CD4-positive, alpha-beta T cell treated with Interleukin-17A for 1 hour (primary cell): ENCODE results near the gene PRSS36.
"Not testable (repeated sequence)": the region's sequence is repeated elsewhere in the genome, so short reads cannot be mapped to it uniquely, and the experiment has no call there.

Experiments
- DNase-seq: peaks from one replicate; pipeline ENCODE4 v3.0.0-alpha.2; 2020

Gene PRSS36

DNA sequence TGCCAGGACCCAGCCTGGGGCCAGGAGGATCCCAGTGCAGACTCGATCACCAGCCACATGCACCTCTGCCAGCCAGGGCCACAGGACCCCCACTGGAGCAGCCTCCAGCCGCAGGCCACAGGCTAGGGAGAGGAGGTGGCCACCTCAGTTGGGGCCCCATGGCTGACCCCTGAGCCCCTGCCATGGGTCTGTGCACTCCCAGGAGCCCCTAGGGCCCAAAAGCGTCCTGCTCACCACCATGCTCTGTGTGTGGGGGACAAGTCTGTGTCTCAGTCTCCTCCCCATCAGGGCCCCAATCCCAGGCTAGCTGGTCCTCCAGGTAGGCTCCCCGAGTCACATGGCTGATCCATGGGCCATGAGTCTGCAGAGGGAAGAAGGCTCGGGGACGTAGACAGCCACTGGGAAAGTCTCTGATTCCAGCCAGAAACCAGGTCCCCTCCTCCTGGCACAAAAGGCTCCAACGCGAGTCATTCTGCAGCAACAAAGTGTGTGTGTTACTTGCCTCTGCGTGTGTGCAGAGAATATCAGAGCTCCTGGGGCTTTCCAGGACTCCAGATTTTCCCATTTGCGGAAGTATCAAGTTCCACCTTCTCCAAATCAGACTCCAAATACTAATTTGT is 8.3 kb downstream of the PRSS36 start:
- DNase-seq = no peak

- not testable (repeated sequence) for DNase-seq
Measured at GRCh38 chr16:31141071-31141469, 8.8 kb downstream of the PRSS36 start.

- no peak for DNase-seq
Measured at GRCh38 chr16:31138621-31139578, 11.0 kb downstream of the PRSS36 start.

DNA sequence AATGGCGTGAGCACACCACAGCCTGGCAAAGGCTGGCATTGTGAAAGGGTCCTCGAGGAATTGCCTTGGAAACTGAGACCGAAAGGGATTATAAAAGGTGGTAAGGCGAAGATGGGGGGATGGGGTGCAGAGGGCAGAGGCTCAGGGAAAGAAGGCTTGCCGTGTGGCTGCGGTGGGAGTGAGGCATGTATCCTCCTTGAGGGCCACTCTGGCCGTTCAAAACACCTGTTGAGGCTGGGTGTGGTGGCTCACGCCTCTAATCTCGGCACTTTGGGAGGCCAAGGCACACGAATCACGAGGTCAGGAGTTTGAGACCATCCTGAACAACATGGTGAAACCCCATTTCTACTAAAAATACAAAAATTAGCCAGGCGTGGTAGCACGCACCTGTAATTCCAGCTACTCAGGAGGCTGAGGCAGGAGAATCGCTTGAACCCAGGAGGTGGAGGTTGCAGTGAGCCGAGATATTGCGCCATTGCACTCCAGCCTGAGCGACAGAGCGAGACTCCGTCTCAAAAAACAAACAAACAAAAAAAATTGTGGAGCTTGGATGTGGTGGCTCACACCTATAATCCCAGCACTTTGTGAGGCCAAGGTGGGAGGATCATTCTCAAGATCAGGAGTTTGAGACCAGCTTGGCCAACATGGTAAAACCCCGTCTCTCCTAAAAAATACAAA is 12.9 kb downstream of the PRSS36 start:
- DNase-seq = not testable (repeated sequence)

DNA sequence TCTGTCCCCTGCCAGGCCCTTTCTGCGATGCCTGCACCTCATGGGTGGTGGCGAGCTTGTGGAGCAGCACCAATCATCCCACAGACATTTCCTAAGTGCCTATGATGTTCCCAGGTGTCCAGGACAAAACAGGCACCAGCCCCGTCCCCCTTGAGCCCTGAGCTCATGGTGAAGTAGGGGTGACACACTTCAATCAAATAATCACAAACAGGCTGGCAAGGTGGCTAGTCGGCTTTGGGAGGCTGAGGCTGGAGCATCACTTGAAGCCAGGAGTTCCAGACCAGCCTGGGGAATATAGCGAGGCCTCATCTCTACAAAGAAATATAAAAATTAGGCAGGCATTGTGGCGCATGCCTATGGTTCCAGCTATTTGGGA is 13.6 kb downstream of the PRSS36 start:
- no peak for DNase-seq

DNA sequence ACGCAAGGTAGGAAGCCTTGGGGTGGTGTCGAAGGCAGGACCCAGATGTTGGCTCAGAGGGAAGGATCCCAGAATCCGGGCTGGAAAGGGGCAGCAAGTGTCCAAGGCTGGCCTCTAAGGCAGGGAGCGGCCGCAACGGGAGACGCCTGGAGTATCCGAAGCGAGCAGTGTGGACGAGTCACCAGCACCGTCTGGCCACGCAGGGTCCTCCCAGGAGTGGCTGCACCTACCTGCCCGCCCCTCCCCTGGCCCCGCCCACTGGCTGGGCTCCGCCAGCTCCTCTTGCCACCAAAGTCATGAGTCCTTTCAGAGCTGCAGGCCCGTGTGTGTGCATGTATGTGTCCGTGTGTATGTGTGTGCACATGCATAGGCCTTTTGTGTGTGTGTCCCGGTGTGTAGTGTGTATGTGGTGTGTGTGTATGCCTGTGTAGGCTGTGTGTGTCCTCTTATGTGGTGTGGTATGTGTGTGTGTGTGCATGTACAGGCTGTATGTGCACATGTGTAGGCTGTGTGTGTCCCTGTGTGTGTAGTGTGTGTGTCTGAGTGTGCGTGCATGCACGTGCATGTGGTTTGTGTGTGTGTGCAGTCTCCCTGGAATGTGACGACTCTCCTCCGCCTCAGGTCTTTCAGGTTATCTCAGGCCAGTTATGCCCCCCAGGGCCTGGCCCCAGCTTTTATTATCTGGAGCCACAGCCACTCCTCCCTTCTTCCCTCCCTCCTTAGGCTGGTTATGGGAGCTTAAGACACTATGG is 14.2 kb downstream of the PRSS36 start, which contains the start of gene PRSS8:
Gene PRSS8, minus strand, starts transcription at position 193 of the 752 bp plus-strand sequence. CDS start 229 bp downstream, outside the sequence.
- DNase-seq = no peak

DNA sequence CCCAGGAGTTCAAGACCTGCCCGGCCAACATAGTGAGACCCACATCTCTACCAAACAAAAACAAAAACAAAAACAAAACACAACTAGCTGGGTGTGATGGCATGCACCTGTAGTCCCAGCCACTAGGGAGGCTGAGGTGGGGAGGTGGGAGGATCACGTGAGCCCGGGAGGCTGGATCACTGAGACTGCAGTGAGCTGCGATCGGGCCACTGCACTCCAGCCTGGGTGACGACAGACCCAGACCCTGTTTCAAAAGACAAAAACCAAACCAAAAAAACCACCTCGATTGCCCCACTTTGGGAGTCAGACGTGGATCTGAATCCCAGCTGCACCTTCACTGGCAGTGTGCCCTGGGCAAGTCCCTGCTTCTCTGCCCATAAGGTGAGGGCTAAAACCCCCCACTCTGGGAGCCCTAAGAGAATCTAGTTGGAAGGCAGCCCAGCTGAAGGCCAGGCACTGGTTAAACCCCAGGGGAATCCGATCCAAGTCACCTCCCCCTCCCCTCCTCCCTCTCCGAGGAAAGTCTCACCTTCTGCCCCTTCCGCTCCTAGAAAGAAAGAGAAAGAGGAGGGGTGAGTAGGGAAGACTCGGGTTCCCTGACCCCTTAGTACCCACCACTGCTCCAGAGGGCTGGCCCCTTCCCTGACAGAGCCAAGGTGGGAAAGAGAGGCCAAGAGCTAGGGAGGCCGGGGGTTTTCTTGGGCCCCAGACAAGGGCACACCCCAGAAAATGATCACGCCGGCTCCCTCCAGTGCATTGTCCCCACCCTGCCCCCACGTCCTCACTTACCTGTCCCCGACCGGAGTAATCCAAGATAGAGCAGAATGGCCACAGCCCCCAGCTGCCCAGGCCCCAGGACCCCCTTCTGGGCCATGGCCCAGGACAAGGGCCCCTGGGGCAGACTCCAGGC is 15.0 kb downstream of the PRSS36 start:
- DNase-seq = no peak

DNA sequence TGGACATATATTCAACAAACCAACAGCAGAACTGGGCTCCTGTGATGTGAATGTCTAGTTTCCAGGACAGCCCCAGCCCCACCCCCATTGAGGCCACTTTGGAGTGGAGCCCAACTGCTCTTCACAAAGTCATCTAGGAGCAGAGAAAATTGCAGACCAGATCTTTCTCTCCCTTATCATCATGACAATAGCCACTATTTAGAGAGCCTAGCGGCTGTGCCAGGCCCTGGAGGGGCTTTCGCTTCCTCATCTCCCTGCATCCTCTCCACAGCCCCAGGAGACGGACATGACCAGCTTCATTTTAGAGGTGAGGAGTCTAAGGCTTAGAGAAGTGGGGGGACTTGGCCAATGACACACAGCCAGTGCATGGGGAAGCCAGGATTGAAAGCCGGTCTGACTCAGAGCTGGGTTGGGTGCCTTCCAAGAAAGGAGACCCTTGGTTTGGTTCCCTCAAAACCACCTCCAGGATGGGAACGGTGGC is 15.7 kb downstream of the PRSS36 start:
- DNase-seq = no peak

DNA sequence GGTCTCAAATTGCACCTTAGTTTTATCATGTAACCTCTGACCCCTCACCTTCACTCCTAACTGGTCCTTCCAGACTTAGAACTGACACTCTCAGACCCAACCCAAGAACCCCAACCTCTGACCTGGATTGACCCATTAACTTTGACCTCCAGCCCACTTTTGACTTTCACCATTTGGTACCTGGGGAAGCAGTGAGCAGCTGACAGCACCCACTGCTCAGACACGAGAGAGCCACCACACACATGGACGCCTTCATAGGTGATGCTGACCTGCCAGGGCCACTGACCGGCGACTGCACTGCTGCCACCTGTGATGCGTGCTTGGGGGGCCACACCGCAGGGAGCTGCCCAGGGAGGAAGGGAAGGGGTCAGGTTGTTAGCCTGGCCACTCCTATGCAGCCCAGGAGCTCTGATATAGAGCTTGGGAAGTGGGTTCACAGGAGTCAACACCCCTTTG is 16.8 kb downstream of the PRSS36 start:
- DNase-seq = no peak

DNA sequence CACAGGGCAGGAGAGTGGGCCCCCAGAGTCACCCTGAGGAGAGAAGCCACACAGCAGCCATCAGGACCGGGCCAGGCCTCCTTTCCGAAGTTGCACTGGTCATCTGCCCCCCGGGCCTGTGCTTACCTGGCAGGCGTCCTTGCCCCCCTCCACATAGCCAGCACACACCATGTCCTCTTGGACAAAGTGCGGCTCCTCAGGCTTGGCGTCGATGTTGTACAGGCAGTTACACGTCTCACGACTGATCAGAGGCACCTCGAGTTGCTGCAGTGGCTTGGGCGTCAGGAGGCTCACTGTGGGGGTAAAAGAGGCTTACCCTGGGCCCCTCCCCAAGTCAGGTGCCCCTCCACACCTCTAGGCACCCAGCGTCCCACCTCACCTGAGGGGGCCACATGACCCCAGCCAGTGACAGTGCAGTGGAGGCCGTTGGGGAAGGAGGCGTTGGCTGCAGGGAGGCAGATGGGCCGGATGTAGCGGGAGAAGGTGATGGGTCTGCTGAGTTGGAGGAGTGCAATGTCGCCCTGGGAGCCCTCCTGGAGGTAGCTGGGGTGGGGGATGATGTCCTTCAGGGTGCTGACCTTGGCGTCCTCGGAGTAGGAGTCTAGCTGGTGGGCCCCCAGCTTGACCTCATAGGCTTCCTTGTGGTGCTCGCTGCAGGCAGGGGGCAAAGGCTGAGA is 17.4 kb downstream of the PRSS36 start:
- DNase-seq = no peak

DNA sequence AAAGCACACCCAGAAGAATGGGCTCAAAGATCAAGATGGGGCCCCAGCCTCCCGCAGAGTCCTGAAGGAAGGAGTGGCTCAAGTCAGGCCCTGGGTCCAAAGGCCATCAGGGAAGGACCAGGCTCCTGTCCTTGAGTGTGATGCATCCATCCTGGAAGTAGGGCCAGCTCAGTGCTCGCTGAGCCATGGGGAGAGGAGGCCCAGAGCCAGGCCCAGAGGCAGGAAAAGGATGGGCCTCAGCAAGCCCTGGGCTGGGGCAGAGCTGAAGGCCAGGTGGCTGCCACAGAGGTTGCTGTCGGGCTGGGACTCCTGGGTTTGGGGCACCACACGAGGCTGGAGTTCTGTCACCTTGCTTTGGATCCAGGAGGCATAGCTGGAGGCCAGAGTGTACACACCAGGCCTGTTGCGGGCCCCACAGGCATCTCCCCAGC is 18.0 kb downstream of the PRSS36 start:
- DNase-seq = no peak

- no peak for DNase-seq
Measured at GRCh38 chr16:31131416-31131815, 18.4 kb downstream of the PRSS36 start.

DNA sequence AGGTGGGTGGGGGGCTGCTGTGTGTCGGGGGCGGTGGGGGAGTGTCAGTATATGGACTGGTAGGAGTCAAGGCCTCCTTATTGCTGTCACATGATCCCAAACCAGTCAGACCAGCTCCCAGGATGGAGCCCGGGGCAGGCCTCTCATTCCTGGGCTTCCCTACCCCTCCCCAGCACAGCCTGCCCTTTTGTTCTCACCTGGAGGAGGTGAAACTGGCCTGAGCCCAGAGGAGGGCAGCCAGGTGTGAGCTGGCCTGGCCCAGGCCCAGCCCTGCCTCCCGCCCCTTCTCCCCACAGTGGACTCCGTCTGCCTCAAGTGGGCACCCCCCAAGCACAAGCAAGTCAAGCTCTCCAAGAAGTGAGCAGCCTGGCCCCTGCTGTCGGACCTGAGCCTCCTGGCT is 19.0 kb downstream of the PRSS36 start:
- DNase-seq = no peak

GRCh38 chr16:31130336-31130891 is 19.5 kb downstream of the PRSS36 start:
- DNase-seq = no peak

- no peak for DNase-seq
Measured at GRCh38 chr16:31129568-31130335, 20.1 kb downstream of the PRSS36 start.

DNA sequence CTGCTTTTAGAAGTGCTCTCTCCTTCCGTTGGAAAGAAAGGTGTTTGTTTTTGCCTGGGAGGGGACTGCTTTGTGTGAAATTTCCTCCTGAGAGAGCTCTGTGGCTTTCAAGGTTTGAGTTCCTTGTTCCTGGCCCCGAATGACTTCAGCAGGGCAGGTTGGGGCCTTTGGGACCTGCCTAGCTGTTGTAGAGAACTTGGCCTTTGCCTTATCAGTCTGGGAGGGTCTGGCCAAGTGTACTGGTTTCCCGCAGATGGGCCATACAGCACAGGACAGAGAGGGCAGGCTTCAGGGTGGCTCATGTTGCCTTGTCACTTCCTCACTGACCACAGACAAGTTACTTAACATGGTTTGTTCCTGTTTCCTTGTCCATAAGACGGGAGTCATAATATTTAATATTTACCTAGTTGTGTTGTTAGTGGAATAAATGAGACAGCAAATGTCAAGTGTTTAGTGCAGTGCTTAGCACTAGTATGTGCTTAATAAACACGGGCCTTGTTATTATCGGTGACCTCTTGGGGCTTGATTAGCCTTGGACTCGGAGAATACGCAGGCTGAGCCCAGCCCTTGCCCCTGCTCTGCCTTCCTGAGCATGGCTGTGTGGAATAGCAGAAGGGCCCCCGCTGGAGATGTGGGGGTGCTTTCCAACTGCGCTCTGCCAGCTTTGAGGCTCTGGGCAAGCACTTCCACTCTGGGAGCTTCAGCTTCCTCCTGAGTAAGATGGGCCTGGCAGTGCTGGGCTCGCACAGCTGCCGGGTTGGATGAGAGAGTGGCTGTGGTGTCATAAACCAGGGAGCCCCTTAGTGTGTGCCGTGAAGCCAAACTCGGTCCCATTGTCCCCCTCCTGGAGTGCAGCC is 20.9 kb downstream of the PRSS36 start:
- peak; percentile 42 for DNase-seq

DNA sequence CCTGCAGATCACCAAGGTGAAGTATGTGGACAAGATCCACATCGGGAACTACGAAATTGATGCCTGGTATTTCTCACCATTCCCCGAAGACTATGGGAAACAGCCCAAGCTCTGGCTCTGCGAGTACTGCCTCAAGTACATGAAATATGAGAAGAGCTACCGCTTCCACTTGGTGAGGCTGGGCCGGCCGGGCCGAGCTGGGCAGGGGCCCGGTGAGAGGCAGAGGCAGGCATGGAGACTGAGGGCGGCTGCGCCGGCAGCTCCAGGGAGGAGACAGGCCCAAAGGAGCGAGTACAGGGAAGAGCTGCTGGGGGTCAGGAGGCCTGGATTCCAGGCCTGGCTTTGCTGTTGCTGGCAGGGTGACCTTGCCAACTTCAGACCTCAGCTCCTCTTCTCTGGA is 22.7 kb downstream of the PRSS36 start:
- DNase-seq = no peak

GRCh38 chr16:31125844-31126243 is 24.0 kb downstream of the PRSS36 start:
- no peak for DNase-seq

DNA sequence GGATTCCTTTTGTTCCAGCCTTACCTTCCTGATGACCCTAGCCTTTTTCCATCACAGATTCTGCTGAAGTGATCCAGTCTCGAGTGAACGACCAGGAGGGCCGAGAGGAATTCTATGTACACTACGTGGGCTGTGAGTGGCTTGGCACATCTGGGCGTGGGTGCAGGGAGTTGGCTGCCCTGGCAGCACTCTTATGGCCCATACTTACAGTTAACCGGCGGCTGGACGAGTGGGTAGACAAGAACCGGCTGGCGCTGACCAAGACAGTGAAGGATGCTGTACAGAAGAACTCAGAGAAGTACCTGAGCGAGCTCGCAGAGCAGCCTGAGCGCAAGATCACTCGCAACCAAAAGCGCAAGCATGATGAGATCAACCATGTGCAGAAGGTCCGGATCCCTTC is 29.7 kb downstream of the PRSS36 start:
- DNase-seq = no peak
